NCI-H748 (cell line): ENCODE measurements around the gene NXT1.

Experiments used
- DNase-seq: peaks from one replicate; lab custom pipeline; 2025; ENCODE audit not compliant: unreplicated experiment; lab: John Stamatoyannopoulos, UW

The NXT1 gene

DNA sequence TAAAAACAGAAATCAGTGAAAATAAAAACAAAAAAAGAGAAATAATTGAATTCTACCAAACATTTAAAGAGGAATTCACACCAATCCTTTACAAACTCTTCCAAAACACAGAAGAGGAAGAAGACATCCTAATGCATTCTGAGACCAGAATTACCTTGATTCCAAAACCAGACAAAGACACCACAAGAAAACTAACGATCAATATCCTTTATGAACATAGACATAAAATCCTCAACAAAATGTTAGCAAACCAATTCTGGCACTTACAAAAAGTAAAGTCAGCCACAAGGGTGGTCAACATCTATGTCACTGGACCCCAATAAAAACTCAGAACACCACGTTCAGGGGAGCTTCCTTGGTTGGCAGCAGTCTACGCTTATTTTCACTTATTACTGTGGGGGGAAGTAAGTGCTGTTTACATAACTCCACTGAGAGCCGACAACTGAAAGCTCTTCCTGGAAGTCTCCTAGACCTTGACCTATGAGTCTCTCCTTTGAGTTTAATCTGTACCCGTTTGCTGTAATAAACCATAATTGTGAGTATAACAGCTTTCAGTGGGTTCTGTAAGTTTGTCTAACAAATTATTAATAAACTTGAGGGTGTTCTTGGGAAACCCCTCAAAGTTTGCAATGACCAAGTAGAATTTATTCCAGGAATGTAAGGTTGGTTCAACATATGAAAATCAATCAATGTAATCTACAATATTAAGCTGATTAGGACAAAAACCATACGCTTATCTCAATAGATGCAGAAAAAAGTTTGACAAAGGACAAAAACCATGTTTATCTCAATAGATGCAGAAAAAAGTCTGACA, 35.9 kb downstream of the NXT1 start:
- DNase-seq = no peak

DNA sequence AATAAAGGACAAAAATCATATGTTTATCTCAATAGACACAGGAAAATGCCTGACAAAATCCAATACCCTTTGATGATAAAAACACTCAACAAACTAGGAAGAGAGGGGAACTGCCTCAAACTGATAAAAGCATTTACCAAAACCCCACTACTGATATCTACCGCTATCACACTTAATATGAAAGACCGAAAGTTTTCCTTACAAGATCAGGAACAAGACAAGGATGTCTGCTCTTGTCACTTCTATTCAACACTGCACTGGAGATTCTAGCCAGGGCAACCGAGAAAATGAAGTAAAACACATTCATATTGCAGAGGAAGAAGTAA, 36.5 kb downstream of the NXT1 start:
- no peak for DNase-seq

DNA sequence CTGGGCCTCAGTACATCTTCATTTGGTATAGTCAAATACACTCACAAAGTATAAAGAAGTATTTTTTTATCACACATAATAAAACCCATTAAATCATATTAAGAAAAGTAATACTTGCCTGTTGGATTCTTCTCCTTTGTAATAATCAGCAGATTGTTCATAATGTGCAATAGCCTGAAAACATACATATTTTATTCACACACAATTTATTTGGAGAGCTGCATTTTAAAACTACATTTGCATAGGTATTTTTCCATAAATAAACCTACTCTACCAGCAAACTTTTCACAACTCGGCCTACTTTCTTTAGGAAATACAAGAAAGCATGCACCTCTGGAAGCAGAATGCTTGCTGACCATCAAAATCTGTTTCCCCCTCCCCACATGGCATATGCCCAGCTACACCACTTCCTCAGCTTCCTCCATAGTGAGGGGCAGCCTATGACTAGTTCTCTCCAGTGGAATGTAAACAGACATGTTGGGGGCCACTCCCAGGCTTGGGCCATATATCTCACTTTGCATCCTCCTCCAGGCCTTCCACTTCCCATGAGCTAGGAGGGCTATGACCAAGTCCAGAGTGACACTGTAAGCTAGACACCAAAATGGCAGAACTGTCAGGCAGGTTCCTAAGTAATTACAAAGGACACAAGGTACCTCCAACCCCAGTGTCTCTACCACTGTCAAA, 39.6 kb downstream of the NXT1 start:
- DNase-seq = no peak

DNA sequence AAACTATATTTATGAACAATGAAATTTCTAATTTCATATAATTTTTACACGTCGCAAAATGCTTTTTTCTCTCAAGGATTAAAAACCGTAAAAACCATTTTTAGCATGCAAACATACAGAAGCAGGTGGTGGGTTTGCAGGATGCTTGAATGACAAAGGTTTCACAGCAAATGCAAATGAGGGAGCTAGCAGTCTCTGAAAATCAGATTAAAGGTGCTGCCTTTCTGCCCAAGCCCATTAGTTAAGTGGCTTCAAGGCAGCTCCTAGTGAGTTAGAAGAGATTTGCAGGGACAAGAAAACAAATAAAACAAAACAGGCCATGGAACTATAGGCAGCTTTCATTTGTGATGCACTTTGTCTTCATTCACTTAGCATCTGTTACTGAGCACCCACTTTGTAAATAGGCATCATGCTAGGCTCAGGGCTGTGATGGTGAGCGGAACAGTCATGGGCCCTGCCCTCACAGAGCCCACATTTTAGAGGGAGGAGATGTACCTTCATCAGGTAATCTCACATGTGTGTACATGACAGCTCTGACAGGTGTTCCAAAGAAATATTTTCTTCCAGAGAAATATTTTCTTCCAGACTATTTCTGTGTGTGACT, 41.2 kb downstream of the NXT1 start:
- DNase-seq = no peak

DNA sequence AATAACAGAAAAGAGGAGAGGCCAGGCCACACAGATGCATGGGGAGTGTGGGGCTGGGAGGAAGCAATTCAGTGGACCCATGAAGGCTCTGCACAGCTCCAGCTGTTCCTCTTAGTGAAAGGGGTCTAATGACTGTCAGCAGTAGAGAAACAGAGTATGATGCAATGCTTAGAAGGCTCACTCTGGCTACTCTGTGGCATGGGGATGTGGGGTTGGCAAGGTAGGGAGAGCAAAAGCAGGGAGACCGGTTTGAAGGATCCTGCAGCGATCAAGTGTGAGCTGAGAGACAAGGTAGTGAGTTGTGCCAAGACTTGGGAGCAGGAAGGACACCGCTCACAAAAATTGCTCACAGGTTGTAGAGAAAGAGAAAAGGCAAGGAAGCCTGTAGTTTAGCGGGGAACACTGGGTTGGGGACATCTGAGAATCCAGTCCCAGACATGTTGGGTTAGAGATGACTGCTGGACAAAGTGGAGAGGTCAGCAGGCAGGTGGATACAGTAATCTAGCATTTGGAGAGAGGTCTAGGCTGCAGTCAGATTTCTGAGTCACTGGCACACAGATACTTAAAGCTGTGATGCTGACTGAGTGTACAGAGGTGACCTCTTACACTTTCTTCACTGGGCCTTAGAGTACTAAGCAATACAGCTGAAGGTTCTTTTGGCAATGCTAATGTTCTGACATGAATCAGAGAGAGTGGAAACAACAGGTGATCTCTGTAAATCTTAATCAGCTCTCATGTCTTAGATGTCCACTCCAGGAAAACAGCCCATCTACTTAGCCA, 43.6 kb downstream of the NXT1 start:
- DNase-seq = no peak

DNA sequence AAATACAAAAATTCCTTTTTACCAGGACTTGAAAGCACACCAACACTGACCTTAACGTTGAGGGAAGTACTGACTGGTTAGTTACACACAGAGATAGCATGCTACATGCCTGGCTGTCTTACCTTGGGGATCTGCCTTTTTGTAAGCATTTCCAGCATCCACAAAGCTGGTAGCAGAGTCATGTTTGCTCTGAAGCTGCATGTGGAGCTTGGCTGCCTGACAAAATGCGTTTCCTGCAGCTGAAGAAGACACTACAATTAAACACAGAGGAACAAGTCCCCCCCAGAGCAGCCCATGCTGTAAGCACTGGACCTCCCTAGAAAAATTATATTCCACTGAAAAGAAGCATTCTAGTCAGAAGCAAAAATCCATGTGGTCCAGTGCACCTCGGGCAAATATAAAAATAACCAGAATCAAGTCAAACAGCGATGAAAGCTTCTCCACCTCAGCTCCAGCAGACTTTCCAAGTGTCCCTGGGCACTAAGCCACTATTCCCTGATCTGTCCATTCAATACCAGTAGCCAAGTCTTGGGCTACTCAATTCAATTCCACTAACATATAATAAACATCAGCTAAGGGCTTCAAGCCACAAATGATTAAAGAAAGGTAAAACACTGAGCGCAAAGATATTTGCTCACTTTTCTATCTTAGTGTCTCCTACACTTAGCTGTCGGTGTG, 46.5 kb downstream of the NXT1 start:
- no peak for DNase-seq

DNA sequence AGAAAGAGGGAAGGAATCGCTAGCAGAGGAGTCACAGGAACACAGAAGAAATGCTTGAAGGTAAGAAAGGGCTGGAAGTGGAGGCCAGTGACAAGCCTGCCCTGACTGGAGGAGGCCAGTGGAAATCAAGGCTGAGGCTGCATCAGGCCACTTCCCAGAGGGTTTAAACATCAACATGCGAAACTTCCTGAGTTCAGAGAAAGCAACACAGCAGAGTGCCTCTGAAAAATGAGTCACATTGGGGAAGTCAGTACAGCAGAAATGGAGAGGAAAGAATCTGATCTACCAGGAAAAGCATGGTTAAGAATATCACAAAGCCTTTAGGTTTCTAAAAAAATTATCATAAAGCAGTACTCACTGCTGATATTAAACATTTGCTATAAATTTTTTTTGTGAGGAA, 47.4 kb downstream of the NXT1 start:
- DNase-seq = no peak

DNA sequence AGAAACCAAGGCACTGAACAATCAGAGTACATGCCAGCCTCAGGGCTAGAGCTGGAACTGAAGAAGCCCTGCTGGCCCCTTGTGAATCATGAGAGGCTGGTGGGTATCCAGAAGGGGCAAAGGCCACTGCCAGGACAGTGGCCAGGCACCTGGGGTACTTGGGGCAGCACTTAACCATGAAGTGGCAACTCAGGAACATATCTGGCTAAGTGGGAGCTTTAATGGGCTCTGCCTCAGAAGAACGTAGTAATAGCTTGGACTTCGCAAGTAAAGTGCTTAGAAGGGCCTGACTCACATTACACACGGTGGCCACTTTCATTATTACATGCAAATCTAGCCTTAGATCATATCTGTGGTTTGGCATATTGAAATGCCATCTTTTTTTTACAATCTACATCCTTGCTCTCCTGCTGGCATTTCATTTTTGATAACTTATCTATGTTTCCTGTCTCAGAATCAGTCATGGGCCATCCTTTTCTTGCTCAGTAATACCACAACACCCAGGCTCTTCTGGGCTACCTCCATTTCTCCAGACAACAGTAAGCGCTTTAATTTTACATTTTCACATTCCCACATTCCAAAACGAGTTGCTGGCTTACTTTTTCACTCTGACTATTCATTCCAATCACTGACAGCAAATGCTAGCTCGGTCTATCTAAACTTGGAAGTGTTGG, 49.1 kb downstream of the NXT1 start:
- no peak for DNase-seq

DNA sequence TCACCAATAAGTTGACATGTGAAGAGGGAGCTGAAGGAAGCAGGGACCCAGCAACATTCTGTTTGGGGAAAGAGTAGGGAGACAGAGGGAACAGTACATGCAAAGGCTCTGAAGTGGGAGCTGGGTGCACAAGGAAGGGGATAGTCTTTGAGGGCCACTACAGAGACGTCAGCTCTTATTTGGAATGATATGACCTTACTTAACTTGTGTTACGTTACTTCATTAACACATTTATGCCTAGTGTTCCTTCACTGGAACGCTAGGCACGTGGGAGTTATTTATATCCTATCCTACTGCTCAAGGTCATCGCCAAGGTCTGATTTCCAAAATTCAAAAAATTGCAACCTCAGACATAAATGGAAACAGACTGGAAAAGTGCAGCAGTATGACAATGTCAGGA, 50.5 kb downstream of the NXT1 start:
- no peak for DNase-seq

DNA sequence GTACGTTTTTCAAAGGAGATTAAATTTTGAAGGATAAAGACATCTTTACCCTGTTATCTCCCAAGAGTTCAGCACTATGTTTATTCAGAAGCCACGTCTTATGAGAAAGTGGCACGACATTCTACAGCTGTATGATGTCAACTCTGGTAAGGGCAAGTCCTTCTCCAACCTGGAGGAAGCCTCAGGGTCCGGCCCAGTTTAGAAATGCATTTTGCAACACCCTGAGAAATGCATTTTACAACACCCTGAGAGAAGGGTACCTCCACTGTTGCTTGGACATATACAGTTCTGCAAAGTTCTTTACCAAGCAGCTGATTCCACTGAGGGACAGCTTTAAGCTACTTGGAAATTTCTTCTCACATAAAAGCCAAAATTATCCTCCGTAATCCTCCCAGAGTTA, 53.2 kb downstream of the NXT1 start:
- no peak for DNase-seq

DNA sequence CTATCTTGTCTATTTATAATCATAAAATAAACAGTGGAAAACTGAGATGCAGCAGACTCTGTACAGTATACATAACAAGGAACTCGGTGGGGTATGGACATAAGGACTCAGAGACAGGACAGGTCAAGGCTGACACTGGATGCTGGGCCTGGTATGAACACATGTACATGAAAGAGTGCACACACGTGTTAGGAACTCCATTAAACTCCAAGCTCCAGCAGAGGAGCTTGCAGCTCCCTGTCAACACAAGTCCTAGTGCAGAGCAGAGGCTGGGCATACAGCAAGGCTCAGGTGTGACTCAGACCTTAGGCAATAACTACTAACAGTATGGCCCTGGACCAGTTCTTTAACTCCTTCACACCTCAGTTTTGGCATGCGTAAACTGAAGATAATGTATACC, 53.6 kb downstream of the NXT1 start:
- DNase-seq = no peak
